ENCODE data around the gene MEGF11. TPM values are rescaled to one million over a fixed set of nuclear protein-coding genes. Genes with fewer than 3 reads are reported as not detected.

The MEGF11 gene
- polyA plus RNA-seq, 1 of the 3 experiments (the other 2 are of a cell fraction): not detected

- Histone ChIP-seq H3K9me3 (no peaks in the 10 kb centered on the region), H3F3A (replicated peaks; ENCODE audit: insufficient read depth) (peaks cover 26% of the 10 kb centered on the region), H3K27ac (ENCODE audit: low read depth in 2 of 2, low read length in 1 of 2) (peak within 1 kb of the TSS; percentile 75 to 88), H3K4me2 (peak within 1 kb of the TSS; percentile 95), H3K27me3 (ENCODE audit: insufficient read depth) (no peaks in the 10 kb centered on the region), H3K4me1 (ENCODE audit: control insufficient read depth in 1 of 2, insufficient read depth in 2 of 2, low read depth in 1 of 2, low read length in 1 of 2) (peaks cover 24 to 26% of the 10 kb centered on the region in 2 experiments; a peak in 3 of 4 replicates), H2AFZ (ENCODE audit: low read depth) (peak within 1 kb of the TSS; percentile 99), H4K20me1 (ENCODE audit: insufficient read depth) (no peaks in the 10 kb centered on the region), H3K36me3 (replicated peaks in 1 of 2; ENCODE audit: control insufficient read depth in 1 of 2, insufficient read depth in 2 of 2, low read length in 1 of 2) (peaks cover 0 to 7% of the 10 kb centered on the region in 2 experiments), H3K9ac (peak within 1 kb of the TSS; percentile 82), H3K79me2 (ENCODE audit: insufficient read depth) (peaks cover 21% of the 10 kb centered on the region), H3K9me2 (no peaks in the 10 kb centered on the region), H3K4me3 (ENCODE audit: low read depth in 2 of 2, low read length in 1 of 2) (peak within 1 kb of the TSS; percentile 66 to 80)
- DNase-seq: peak; percentile 91
- WGBS (ENCODE audit: low lambda C conversion rate): 5% methylated on average over 3 of the region's 92 CpGs
- ChIA-PET CTCF (interaction anchor here (0.9 to 3.0 kb wide), 6 partner anchors 13 to 378 kb away, joined by 3 to 12 read pairs (median 4); partner anchors contain the start of gene SNAPC5), POLR2A (interaction anchor here (0.7 to 1.3 kb wide), 2 partner anchors 11 to 93 kb away, joined by 3 read pairs; partner anchors contain the start of gene MAP2K1)
- TF ChIP-seq MAX (IDR thresholded peaks at IDR 0.05; ENCODE audit: low read depth) (peak; percentile 54), REST (IDR thresholded peaks at IDR 0.05; ENCODE audit: low read depth, low read length) (no peak), USF1 (IDR thresholded peaks at IDR 0.05; ENCODE audit: borderline replicate concordance, low read depth) (no peak), USF2 (IDR thresholded peaks at IDR 0.05; ENCODE audit: borderline replicate concordance, low read depth, low read length) (no peak), TCF12 (IDR thresholded peaks at IDR 0.05) (no peak), EP300 (IDR thresholded peaks at IDR 0.05; ENCODE audit: borderline replicate concordance in 1 of 2, low read depth in 1 of 2, low read length in 1 of 2) (no peak), NRF1 (IDR thresholded peaks at IDR 0.05; ENCODE audit: low read depth, low read length) (no peak), MEF2A (IDR thresholded peaks at IDR 0.05; ENCODE audit: borderline replicate concordance, low read depth) (no peak), CHD2 (IDR thresholded peaks at IDR 0.05; ENCODE audit: low read length, partially characterized antibody) (no peak), IRF3 (IDR thresholded peaks at IDR 0.05; ENCODE audit: low read depth, low read length) (no peak), ZBTB33 (IDR thresholded peaks at IDR 0.05; ENCODE audit: borderline replicate concordance, low read depth) (no peak), MXI1 (IDR thresholded peaks at IDR 0.05; ENCODE audit: low read depth, low read length) (peak; percentile 66), FOXJ3 (CRISPR knock-in tag; IDR thresholded peaks at IDR 0.05) (no peak), PBX3 (IDR thresholded peaks at IDR 0.05) (no peak), EZH2phosphoT487 (IDR thresholded peaks at IDR 0.05; ENCODE audit: borderline replicate concordance, low read depth) (no peak), SIN3A (IDR thresholded peaks at IDR 0.05; ENCODE audit: borderline replicate concordance, low read depth, low read length) (no peak), CTCF (IDR thresholded peaks at IDR 0.05) (no peak), FOSL2 (IDR thresholded peaks at IDR 0.05; ENCODE audit: borderline replicate concordance, low read depth) (no peak)
These were observed 40.0 kb upstream of the MEGF11 start, which contains the start of gene DIS3L for GRCh38 chr15:66293419-66294156. DIS3L (plus strand) TSS chr15:66293568; CDS start chr15:66293597, 29 bp downstream.
